GM18498 (cell line): ENCODE measurements around the gene TEX11.
"Not testable (repeated sequence)": the region's sequence is repeated elsewhere in the genome, so short reads cannot be mapped to it uniquely, and the experiment has no call there.

Source experiments
- ATAC-seq: cut with Tn5 transposase; IDR thresholded peaks from one replicate; pipeline ENCODE4 v1.9.1; 2021; ENCODE audit warnings: mild to moderate bottlenecking, moderate library complexity; ENCODE audit not compliant: unreplicated experiment

The TEX11 gene

GRCh38 chrX:70908541-70908940, at the start of gene TEX11:
TEX11 (minus strand) TSS chrX:70908711; CDS start chrX:70907789, 922 bp downstream.
- ATAC-seq: no peak

- ATAC-seq: no peak
Measured at GRCh38 chrX:70954871-70955270, 46.4 kb upstream of the TEX11 start.

GRCh38 chrX:70924294-70924911, 15.9 kb upstream of the TEX11 start:
- ATAC-seq: no peak

- no peak for ATAC-seq
Measured at GRCh38 chrX:70922774-70923473, 14.4 kb upstream of the TEX11 start.

- no peak for ATAC-seq
Measured at GRCh38 chrX:70921709-70922352, 13.3 kb upstream of the TEX11 start.

GRCh38 chrX:70916754-70917153, 8.2 kb upstream of the TEX11 start:
- ATAC-seq: no peak

GRCh38 chrX:70907900-70908299, 611 bp downstream of the TEX11 start:
- ATAC-seq: no peak

- no peak for ATAC-seq
Measured at GRCh38 chrX:70901465-70901864, 7.0 kb downstream of the TEX11 start.

- not testable (repeated sequence) for ATAC-seq
Measured at GRCh38 chrX:70890441-70890840, 18.1 kb downstream of the TEX11 start.

GRCh38 chrX:70878902-70879301, 29.6 kb downstream of the TEX11 start:
- no peak for ATAC-seq

GRCh38 chrX:70852294-70852693, 56.2 kb downstream of the TEX11 start:
- no peak for ATAC-seq

GRCh38 chrX:70844081-70844480, 64.4 kb downstream of the TEX11 start:
- not testable (repeated sequence) for ATAC-seq

GRCh38 chrX:70843620-70844019, 64.9 kb downstream of the TEX11 start:
- not testable (repeated sequence) for ATAC-seq

GRCh38 chrX:70834589-70834988, 73.9 kb downstream of the TEX11 start:
- ATAC-seq: no peak

GRCh38 chrX:70826715-70827114, 81.8 kb downstream of the TEX11 start:
- no peak for ATAC-seq

- no peak for ATAC-seq
Measured at GRCh38 chrX:70825366-70825765, 83.1 kb downstream of the TEX11 start.

GRCh38 chrX:70808942-70809940, 99.3 kb downstream of the TEX11 start:
- ATAC-seq: no peak

GRCh38 chrX:70806081-70806480, 102.4 kb downstream of the TEX11 start:
- ATAC-seq: no peak

GRCh38 chrX:70796742-70797141, 111.8 kb downstream of the TEX11 start:
- not testable (repeated sequence) for ATAC-seq

- no peak for ATAC-seq
Measured at GRCh38 chrX:70774223-70774622, 134.3 kb downstream of the TEX11 start.
